MG63 (cell line): ENCODE measurements around the gene CST9. TPM values are rescaled to one million over a fixed set of nuclear protein-coding genes. Genes with fewer than 3 reads are reported as not detected.

ENCODE experiments used
- DNase-seq: peaks from one replicate; pipeline ENCODE4 v3.0.0-alpha.2; 2020
- H3K27me3 ChIP-seq: fragments of 250-450 bp; sonication (Bioruptor Pico); 2 replicates; pipeline ENCODE4 v1.5.1; 2020; ENCODE audit warnings: mild to moderate bottlenecking, moderate library complexity
- H3K36me3 ChIP-seq: fragments of 250-450 bp; sonication (Bioruptor Pico); 2 replicates; pipeline ENCODE4 v1.5.1; 2020; ENCODE audit warnings: mild to moderate bottlenecking, moderate library complexity
- H3K4me3 ChIP-seq: fragments of 250-450 bp; sonication (Bioruptor Pico); 2 replicates; pipeline ENCODE4 v1.5.1; 2020; ENCODE audit warnings: mild to moderate bottlenecking, moderate library complexity
- H3K9me3 ChIP-seq: fragments of 250-450 bp; sonication (Bioruptor Pico); 2 replicates; pipeline ENCODE4 v1.5.1; 2020; ENCODE audit warnings: mild to moderate bottlenecking, moderate library complexity
- total RNA-seq: library from RNA; depleted of rRNA; stranded (reverse); fragments of >200 nt; shearing (Covaris generic); gene quantifications from 2 replicates; pipeline ENCODE4 v1.2.3, GENCODE V29; 2014; ENCODE audit warnings: low replicate concordance

The CST9 gene
- total RNA-seq, 1 experiment from 2014 or later: not detected

DNA sequence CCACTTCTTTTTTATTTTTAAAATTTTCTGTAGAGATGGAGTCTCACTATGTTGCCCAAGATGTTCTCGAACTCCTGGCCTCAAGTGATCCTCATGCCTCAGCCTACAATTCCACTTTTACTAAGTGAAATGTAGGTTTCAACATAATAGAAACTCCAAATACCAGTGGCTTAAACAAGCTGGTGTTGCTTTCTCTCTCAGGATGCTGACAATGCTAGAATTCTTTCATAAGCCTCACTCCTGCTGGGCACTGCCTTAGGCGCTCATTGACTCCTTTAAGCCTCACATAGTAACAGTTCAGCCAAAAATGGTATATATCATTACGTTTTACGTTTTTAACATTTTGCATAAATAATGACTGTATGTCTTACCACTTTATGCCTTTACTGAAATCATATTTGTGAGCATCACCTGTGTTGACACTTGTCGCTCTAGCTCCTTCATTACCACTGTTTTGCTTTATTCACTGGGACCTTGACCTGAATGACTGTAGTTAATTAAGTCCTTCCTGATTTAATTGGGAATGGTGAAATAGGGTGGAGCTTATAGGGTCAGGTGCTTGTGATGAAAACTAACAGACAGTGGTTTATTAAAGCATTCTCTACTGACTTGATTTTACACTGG lies 3.9 kb upstream of the CST9 start:
- Histone ChIP-seq H3K4me3 (no peak overlapping the region), H3K36me3 (no peaks in the 10 kb centered on the region), H3K27me3 (no peaks in the 10 kb centered on the region), H3K9me3 (no peaks in the 10 kb centered on the region)
- no peak for DNase-seq

- Histone ChIP-seq H3K9me3 (no peaks in the 10 kb centered on the region), H3K36me3 (no peaks in the 10 kb centered on the region), H3K4me3 (no peak overlapping the region), H3K27me3 (no peaks in the 10 kb centered on the region)
- no peak for DNase-seq
Measured at GRCh38 chr20:23608251-23608846, 2.6 kb upstream of the CST9 start.

DNA sequence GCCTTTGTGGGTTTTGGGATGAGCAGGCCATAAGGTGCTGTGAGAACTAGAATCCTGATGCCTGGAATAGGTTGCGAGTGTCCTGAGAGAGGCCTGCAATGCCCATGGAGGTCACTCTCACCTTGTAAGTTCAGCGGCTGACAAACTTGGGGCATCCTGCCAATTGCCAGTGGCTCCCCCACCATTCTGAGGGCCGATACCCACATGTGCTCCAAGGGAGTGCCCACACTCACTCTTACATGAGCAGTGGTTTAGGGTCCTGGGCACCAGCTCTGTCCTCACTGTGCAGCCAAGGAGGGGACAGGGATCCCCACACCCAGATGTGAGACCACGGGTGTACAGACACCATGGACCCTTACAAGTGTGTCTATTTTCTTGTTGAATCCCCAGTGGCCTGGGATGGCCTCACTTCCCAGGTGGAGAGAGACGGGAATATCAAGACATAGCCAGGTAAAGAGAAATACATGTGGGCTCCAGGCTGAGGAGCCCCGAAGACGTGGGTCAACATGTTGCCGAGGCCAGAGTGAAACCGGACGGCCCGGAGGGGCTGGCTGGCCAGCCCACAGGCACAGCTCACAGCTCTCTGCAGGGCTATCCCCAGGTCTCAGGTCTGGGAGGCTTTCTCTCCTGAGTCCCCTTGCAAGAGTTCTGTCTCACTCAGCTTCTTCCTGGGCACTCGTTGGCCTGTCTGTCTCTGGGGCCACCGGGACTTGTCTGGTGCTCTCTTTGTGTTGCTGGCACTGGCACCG lies 2.0 kb upstream of the CST9 start:
- Histone ChIP-seq H3K36me3 (no peaks in the 10 kb centered on the region), H3K27me3 (no peaks in the 10 kb centered on the region), H3K9me3 (no peaks in the 10 kb centered on the region), H3K4me3 (no peak overlapping the region)
- DNase-seq: no peak

GRCh38 chr20:23606652-23607049 lies 934 bp upstream of the CST9 start:
- Histone ChIP-seq H3K9me3 (no peaks in the 10 kb centered on the region), H3K36me3 (no peaks in the 10 kb centered on the region), H3K27me3 (no peaks in the 10 kb centered on the region), H3K4me3 (no peak overlapping the region)
- DNase-seq: peak; percentile 47

- Histone ChIP-seq H3K36me3 (no peaks in the 10 kb centered on the region), H3K27me3 (no peaks in the 10 kb centered on the region), H3K9me3 (no peaks in the 10 kb centered on the region), H3K4me3 (no peak overlapping the region)
- no peak for DNase-seq
Measured at GRCh38 chr20:23604306-23604705, 1.4 kb downstream of the CST9 start.

DNA sequence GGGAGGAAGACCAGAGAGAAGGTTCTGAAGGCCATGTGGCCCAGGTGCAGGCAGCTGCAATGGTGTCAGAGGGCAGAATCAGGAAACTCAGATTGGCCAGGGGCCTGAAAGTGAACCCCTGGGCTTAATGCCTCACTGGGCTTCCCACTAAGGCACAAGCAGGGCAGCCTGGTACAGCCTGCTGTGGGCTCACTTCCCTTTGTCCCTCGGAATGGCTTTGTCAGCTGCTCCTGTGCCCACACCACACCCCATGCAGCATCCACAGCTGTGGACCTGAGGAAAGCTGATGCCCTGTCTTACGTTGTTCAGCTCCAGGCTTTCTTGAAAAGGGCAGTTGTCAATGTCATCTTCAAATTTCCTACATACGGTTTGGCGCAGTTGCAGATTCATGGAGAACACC lies 2.4 kb downstream of the CST9 start:
- no peak overlapping the region for H3K4me3 ChIP-seq
- H3K36me3 ChIP-seq: no peaks in the 10 kb centered on the region
- H3K27me3 ChIP-seq: no peaks in the 10 kb centered on the region
- DNase-seq: no peak
- no peaks in the 10 kb centered on the region for H3K9me3 ChIP-seq

- Histone ChIP-seq H3K9me3 (no peaks in the 10 kb centered on the region), H3K36me3 (no peaks in the 10 kb centered on the region), H3K4me3 (no peak overlapping the region), H3K27me3 (no peaks in the 10 kb centered on the region)
- DNase-seq: no peak
Measured at GRCh38 chr20:23602699-23603098, 3.0 kb downstream of the CST9 start.

DNA sequence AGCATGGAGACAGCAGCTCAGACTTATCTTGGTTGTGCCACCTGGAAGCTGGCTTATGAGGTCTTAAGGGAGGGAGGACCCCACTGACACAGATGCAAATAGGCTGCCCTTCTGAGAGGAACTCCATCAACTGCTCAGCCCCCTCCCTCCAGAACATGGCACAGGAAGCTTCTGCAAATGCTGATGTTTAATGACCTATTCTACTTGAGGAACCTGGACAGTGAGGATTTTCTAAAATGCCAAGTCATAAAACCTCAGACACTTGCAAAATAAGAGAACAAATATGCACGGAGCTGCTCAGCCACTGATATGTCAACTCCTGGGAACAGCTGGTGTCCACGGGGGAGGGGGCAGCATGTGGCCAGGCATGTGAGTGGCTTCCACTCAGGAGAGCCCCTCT lies 3.5 kb downstream of the CST9 start:
- DNase-seq: no peak
- Histone ChIP-seq H3K9me3 (no peaks in the 10 kb centered on the region), H3K36me3 (no peaks in the 10 kb centered on the region), H3K27me3 (no peaks in the 10 kb centered on the region), H3K4me3 (no peak overlapping the region)

GRCh38 chr20:23601715-23602114 lies 4.0 kb downstream of the CST9 start:
- H3K27me3 ChIP-seq: no peaks in the 10 kb centered on the region
- no peak for DNase-seq
- H3K9me3 ChIP-seq: no peaks in the 10 kb centered on the region
- no peaks in the 10 kb centered on the region for H3K36me3 ChIP-seq
- no peak overlapping the region for H3K4me3 ChIP-seq

DNA sequence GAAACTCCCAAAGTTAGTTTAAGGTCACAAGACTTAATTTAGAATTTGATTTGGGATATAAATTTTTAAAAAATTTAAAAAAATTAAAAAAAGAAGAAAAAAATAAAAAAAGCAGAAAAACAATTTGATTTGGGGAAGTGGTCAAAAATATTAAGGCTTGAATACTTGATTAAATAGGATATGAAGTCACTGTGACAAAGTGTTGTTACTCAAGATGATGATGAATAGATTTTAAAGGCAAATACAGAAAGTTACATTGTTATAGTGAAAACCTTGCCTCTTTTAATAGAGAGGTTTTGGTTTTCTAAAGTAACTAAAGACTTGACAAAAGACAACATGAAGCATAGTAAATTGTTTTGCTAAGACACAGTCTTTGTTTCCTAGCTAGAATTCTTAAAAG lies 7.2 kb downstream of the CST9 start:
- H3K36me3 ChIP-seq: no peaks in the 10 kb centered on the region
- H3K27me3 ChIP-seq: no peaks in the 10 kb centered on the region
- no peaks in the 10 kb centered on the region for H3K9me3 ChIP-seq
- no peak for DNase-seq
- H3K4me3 ChIP-seq: no peak overlapping the region

GRCh38 chr20:23596579-23597250 lies 9.0 kb downstream of the CST9 start:
- Histone ChIP-seq H3K4me3 (no peak overlapping the region), H3K36me3 (no peaks in the 10 kb centered on the region), H3K9me3 (no peaks in the 10 kb centered on the region), H3K27me3 (no peaks in the 10 kb centered on the region)
- DNase-seq: no peak

DNA sequence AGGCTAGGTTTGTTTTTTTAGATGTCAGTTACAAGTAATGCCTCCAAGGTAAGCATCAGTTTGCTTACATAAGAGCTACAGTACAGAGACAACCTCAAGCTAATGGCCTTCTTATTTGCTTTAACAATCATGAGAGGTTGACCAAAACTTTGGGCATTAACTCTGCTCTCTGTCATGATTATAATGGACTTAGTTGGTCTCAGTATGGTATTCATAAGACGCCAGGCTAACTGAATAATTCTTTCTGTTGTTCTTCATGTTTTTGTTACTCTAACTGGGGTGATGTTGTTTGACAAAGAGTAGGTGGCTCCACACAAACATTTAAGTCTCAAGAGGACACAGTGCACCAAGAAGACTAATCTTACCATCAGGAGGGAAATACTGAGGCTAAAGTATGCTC lies 9.8 kb downstream of the CST9 start:
- Histone ChIP-seq H3K9me3 (no peaks in the 10 kb centered on the region), H3K36me3 (no peaks in the 10 kb centered on the region), H3K4me3 (no peak overlapping the region), H3K27me3 (no peaks in the 10 kb centered on the region)
- no peak for DNase-seq

DNA sequence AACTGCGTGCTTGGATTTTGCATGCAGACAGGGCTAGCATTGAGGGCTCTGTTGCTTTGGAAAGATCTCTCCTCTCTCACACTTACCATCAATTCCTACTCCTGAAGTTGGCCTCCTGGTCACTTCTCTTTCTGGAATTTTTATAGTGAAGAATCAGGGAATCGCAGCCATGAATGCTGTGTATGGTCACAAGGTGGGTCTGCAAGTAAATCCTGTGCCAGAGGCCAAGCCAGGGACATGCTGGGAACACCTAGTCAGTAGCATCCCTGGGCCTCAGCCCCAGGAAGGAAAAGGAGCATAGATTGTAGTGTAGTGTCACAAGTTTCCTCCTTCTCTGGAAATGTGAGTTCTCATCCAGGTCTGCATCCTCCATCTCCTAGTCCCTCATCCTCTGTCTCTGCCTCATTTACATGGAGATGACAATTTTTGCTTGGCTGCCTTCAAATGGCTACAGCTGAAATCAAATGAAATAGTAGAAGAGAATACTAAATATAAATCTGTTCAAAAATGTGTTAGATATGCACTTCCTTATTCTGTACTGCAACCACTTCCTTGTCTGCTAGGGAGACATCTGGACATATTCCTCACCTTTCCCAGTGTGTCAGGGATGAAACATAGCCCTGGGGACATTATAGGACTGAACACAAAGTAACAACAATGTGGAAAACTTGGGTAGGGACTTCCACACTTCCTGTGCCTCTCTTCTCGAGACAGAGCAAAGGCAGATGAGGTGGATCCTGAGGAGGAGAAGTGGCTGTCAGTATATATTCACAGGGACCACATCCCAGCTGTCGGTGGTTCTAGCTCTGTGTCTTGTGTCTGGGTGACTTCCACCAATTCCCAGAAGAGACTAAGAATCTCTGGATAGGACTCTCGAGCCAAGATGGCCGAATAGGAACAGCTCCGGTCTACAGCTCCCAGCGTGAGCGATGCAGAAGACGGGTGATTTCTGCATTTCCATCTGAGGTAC lies 17.0 kb downstream of the CST9 start:
- Histone ChIP-seq H3K36me3 (no peaks in the 10 kb centered on the region), H3K27me3 (no peaks in the 10 kb centered on the region), H3K9me3 (no peaks in the 10 kb centered on the region), H3K4me3 (no peak overlapping the region)
- no peak for DNase-seq

GRCh38 chr20:23587631-23588030 lies 18.1 kb downstream of the CST9 start:
- no peak for DNase-seq
- no peaks in the 10 kb centered on the region for H3K9me3 ChIP-seq
- no peaks in the 10 kb centered on the region for H3K36me3 ChIP-seq
- H3K27me3 ChIP-seq: no peaks in the 10 kb centered on the region
- H3K4me3 ChIP-seq: no peak overlapping the region

GRCh38 chr20:23586735-23587525 lies 18.8 kb downstream of the CST9 start:
- no peak for DNase-seq
- Histone ChIP-seq H3K9me3 (no peaks in the 10 kb centered on the region), H3K36me3 (no peaks in the 10 kb centered on the region), H3K27me3 (no peaks in the 10 kb centered on the region), H3K4me3 (no peak overlapping the region)
